ENCODE data around the gene OMP. TPM values are rescaled to one million over a fixed set of nuclear protein-coding genes. Genes with fewer than 3 reads are reported as not detected.

OMP gene
- total and polyA plus RNA-seq, 5 experiments from 2014 or later, result 1.1 TPM; not detected in 4

DNA sequence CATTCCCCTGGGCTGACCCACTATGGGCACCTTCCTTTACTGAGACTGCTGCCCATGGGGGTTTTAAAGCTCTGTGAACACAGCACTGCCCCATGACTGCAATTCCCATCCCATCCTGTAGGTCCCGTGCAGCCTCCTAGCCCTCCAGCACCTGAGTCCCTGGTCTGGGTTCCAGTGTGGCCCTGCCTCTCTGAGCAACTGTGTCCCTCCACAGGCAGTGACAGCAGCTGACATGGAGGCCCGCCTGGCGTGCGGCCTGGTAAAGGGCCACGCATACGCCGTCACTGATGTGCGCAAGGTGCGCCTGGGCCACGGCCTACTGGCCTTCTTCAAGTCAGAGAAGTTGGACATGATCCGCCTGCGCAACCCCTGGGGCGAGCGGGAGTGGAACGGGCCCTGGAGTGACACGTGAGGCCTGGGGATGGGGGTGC, 12.6 kb downstream of the OMP start:
- no peak for ATAC-seq
- Mint-ChIP-seq H3K4me1 (peaks cover 0 to 2% (median 0%) of the 10 kb centered on the region in 4 donors), H3K27ac (no peak overlapping the region), H3K36me3 (peaks cover 0 to 12% (median 0%) of the 10 kb centered on the region in 3 donors), H3K9me3 (no peaks in the 10 kb centered on the region), H3K4me3 (no peak overlapping the region), H3K27me3 (no peaks in the 10 kb centered on the region)
- no peak for DNase-seq
- POLR2A ChIA-PET, result no interaction called here

DNA sequence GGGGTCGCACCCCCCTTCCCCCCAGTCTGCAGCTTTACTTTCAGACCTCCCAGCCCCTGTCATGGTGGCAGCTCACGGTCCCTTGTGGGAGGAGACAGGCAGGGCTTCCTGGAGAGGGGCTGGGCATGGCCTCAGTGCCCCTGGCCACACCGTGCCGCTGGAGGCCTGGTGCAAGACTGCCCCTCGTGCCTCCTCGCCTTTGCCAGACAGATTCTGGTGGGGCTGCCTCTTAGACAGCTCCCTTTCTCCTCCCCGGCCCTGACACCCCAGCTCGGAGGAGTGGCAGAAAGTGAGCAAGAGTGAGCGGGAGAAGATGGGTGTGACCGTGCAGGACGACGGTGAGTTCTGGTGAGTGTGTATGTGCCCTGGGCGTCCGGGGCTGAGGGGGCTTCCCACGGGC, 13.3 kb downstream of the OMP start:
- Mint-ChIP-seq H3K36me3 (peaks cover 0 to 19% (median 4%) of the 10 kb centered on the region in 3 donors), H3K27ac (no peak overlapping the region), H3K4me1 (peaks cover 0 to 2% (median 0%) of the 10 kb centered on the region in 4 donors), H3K4me3 (no peak overlapping the region), H3K9me3 (no peaks in the 10 kb centered on the region), H3K27me3 (no peaks in the 10 kb centered on the region)
- ATAC-seq (no peak), DNase-seq (no peak)
- POLR2A ChIA-PET, result no interaction called here

DNA sequence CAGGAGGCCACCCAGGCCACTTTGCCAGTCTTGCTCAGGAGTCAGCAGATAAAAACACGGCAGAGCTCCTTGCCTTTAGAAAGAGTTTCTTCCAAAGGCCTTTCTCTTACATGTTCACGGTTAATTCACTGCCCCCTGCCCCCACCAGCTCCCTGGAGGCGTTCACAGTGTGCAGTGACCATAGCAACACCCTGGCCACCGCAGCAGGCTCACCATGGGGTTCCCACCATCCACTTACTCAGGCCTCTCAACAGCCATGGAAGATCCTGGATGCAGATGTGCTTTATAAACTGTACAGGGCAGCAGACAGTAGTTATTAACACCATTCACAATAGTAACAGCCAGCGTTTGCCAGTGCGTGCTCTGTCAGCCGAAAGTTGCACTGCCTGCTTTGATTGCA, 14.9 kb downstream of the OMP start:
- no peak for DNase-seq
- H3K27ac Mint-ChIP-seq, result no peak overlapping the region
- POLR2A ChIA-PET, result no interaction called here

GRCh38 chr11:77118086-77118485, 15.4 kb downstream of the OMP start:
- H3K36me3 Mint-ChIP-seq, result peaks cover 0 to 28% (median 5%) of the 10 kb centered on the region in 3 donors
- no peak overlapping the region for H3K4me3 Mint-ChIP-seq
- DNase-seq (no peak), ATAC-seq (no peak)
- no peak overlapping the region for H3K27ac Mint-ChIP-seq
- H3K4me1 Mint-ChIP-seq, result peaks cover 0 to 2% (median 0%) of the 10 kb centered on the region in 4 donors
- H3K27me3 Mint-ChIP-seq, result no peaks in the 10 kb centered on the region
- POLR2A ChIA-PET, result no interaction called here
- no peaks in the 10 kb centered on the region for H3K9me3 Mint-ChIP-seq

More for the DNA sequence above, 14.9 kb downstream of the OMP start:
- Mint-ChIP-seq H3K4me3 (no peak overlapping the region), H3K36me3 (peaks cover 0 to 23% (median 5%) of the 10 kb centered on the region in 3 donors), H3K27me3 (no peaks in the 10 kb centered on the region), H3K9me3 (no peaks in the 10 kb centered on the region), H3K4me1 (peaks cover 0 to 2% (median 0%) of the 10 kb centered on the region in 4 donors)
- ATAC-seq, result no peak

DNA sequence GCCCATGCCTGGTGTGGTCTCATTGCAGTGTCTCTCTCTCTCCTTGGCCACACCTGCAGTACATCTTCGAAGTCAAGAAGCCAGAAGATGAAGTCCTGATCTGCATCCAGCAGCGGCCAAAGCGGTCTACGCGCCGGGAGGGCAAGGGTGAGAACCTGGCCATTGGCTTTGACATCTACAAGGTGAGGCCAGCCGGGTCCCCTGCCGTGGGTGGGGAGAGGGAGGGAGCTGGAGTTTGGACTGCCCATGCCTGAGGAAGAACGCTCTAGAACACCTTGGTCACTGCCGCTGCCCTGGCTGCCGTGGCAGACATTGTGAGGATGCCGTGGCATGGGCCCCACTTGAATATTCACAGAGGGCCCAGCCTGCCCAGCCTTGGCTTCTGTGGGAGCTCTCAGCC, 16.3 kb downstream of the OMP start:
- Mint-ChIP-seq H3K27me3 (no peaks in the 10 kb centered on the region), H3K36me3 (peaks cover 0 to 34% (median 5%) of the 10 kb centered on the region in 3 donors), H3K4me3 (no peak overlapping the region), H3K27ac (no peak overlapping the region), H3K9me3 (no peaks in the 10 kb centered on the region), H3K4me1 (no peaks in the 10 kb centered on the region)
- no peak for ATAC-seq
- DNase-seq, result no peak
- POLR2A ChIA-PET, result no interaction called here

GRCh38 chr11:77119531-77119936, 16.9 kb downstream of the OMP start:
- no peaks in the 10 kb centered on the region for H3K4me1 Mint-ChIP-seq
- no peak overlapping the region for H3K4me3 Mint-ChIP-seq
- H3K27ac Mint-ChIP-seq, result no peak overlapping the region
- POLR2A ChIA-PET, result no interaction called here
- H3K9me3 Mint-ChIP-seq, result no peaks in the 10 kb centered on the region
- ATAC-seq (no peak), DNase-seq (no peak)
- H3K36me3 Mint-ChIP-seq, result peaks cover 0 to 39% (median 5%) of the 10 kb centered on the region in 3 donors
- no peaks in the 10 kb centered on the region for H3K27me3 Mint-ChIP-seq

DNA sequence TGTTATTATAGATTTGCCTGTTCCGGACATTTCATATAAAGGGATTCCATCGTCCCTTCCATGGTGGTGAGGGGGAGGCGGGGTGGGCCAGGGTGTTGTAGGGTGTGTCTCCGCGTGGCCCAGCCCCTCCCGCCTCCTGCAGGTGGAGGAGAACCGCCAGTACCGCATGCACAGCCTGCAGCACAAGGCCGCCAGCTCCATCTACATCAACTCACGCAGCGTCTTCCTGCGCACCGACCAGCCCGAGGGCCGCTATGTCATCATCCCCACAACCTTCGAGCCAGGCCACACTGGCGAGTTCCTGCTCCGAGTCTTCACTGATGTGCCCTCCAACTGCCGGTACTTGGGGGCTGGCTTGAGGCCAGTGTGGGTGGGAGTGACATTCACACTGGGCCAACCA, 17.9 kb downstream of the OMP start:
- Mint-ChIP-seq H3K36me3 (peaks cover 0 to 37% (median 5%) of the 10 kb centered on the region in 3 donors), H3K4me1 (no peaks in the 10 kb centered on the region), H3K27ac (peak overlapping the region in 2 of 10 donors; percentile 12 to 44), H3K9me3 (no peaks in the 10 kb centered on the region), H3K4me3 (no peak overlapping the region), H3K27me3 (no peaks in the 10 kb centered on the region)
- ATAC-seq (no peak), DNase-seq (no peak)
- POLR2A ChIA-PET, result no interaction called here

DNA sequence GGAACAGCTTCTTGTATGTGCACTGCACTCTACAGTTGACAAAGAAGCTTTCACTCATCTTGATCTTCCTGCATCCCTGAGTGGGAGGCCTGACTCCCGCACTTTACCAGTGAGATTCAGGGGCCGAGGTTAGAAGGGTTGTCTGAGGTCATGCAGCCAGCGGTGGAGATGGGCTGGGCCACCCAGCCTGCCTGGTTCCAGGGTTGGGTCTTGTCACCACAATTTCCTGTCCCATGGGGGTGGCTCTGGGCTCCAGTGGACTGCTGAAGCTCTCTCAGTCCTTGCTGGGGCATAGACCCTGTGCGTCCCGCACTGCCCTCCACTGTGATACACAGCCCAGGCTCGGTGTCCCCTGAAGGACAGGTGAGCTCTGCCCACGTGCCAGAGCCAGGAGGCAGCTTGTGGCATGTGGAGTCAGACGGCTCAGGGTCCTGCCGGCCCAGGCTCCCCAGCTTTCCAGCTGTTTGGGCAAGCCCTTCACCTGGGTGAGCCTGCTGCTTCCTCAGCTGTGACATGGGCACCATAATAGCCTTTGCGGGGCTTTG, 18.5 kb downstream of the OMP start:
- Mint-ChIP-seq H3K4me1 (peaks cover 0 to 1% (median under 1%) of the 10 kb centered on the region in 4 donors), H3K27ac (peak overlapping the region in 1 of 10 donors; percentile 56), H3K9me3 (no peaks in the 10 kb centered on the region), H3K36me3 (peaks cover 0 to 37% (median 5%) of the 10 kb centered on the region in 3 donors), H3K4me3 (no peak overlapping the region), H3K27me3 (no peaks in the 10 kb centered on the region)
- no peak for ATAC-seq
- POLR2A ChIA-PET, result no interaction called here
- DNase-seq, result no peak

DNA sequence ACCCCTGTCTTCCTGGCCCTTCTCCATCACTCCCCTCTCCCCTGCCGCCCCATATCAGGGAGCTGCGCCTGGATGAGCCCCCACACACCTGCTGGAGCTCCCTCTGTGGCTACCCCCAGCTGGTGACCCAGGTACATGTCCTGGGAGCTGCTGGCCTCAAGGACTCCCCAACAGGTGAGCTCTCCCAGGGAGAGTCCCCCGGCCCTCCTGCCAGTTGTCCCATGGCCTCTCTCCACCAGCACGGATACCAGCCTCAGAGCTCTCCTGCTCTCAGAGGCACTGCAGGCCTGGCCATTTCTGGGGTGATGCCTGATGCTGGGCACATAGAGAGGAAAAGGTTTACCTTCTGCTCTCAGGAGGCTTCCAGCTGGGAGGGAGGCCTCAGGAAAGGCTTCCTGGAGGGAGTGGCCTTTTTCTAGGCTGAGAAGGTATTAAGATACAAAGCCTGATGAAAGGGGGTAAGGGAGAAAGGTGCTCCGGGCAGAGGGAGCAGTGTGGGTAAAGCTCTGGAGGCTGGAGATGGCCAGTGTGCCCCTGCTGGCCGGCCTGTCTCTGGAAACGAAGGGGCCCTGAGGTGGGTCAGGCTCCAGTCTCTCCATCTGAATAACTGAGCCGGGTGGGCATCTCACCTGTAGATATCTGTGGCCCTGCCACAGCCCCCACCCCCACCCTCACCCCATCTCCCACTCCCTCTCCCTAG, 19.4 kb downstream of the OMP start:
- no peak for ATAC-seq
- POLR2A ChIA-PET, result no interaction called here
- Mint-ChIP-seq H3K36me3 (peaks cover 0 to 37% (median 5%) of the 10 kb centered on the region in 3 donors), H3K4me1 (peaks cover 0 to 9% (median 4%) of the 10 kb centered on the region in 4 donors), H3K27ac (no peak overlapping the region), H3K27me3 (peaks cover 0 to 2% (median 0%) of the 10 kb centered on the region in 5 donors), H3K9me3 (no peaks in the 10 kb centered on the region), H3K4me3 (no peak overlapping the region)
- no peak for DNase-seq

DNA sequence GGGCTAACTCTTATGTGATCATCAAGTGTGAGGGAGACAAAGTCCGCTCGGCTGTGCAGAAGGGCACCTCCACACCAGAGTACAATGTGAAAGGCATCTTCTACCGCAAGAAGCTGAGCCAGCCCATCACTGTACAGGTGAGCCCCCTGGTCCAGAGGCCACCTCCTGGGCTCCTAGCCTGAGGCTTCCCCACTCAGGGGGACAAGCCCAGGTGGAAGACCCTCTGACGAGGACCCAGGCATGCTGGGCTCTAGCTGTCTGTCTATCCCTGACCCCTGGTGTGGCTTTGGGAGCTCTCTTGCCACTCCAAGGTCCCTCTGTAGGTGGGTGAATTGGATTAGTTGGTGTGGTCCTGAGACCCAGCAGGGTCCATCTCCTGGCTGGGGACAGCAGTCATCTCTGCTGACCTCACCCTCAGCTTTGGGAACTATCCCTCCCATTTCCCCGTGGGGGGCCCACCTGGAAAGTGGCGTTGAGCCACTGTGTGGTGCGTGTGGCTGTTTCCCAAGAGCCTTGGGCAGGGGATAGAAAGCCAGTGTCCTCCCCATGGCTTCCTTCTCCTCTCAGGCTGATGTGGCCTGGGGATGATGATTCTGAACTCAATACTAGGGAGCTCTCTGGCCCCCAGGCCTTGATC, 20.1 kb downstream of the OMP start:
- Mint-ChIP-seq H3K4me1 (peaks cover 6 to 16% (median 9%) of the 10 kb centered on the region in 4 donors), H3K27me3 (peaks cover 0 to 4% (median 2%) of the 10 kb centered on the region in 5 donors), H3K36me3 (peaks cover 0 to 37% (median 5%) of the 10 kb centered on the region in 3 donors), H3K4me3 (no peak overlapping the region), H3K9me3 (no peaks in the 10 kb centered on the region), H3K27ac (peak overlapping the region in 1 of 10 donors; percentile 3)
- POLR2A ChIA-PET, result no interaction called here
- ATAC-seq, result no peak
- no peak for DNase-seq

- no peak overlapping the region for H3K4me3 Mint-ChIP-seq
- H3K4me1 Mint-ChIP-seq, result peaks cover 6 to 22% (median 12%) of the 10 kb centered on the region in 4 donors
- no peaks in the 10 kb centered on the region for H3K9me3 Mint-ChIP-seq
- DNase-seq, result no peak
- POLR2A ChIA-PET, result no interaction called here
- no peak for ATAC-seq
- peaks cover 0 to 9% (median 3%) of the 10 kb centered on the region in 5 donors for H3K27me3 Mint-ChIP-seq
- peak overlapping the region in 1 of 10 donors; percentile 15 for H3K27ac Mint-ChIP-seq
- H3K36me3 Mint-ChIP-seq, result peaks cover 0 to 37% (median 5%) of the 10 kb centered on the region in 3 donors
Measured at GRCh38 chr11:77123591-77123990, 21.0 kb downstream of the OMP start.

DNA sequence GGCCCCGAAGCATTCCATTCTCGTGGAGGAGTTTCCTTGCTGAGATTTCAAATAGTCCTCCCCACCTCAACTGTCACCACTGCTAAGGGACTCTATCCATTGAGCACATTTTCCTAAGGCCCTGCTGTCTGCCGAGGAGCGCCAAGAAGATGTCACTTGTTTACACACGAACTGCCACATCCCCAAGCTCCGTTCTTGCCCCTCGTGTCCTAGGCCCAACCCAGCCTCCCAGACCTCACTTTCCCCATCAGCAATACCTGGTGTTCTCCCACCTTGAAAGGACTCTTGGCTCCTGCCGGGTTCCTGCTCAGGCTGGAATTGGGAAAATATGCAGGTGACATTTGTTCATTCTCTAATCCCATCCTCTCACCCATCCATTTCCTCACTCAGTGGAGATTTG, 21.4 kb downstream of the OMP start:
- Mint-ChIP-seq H3K4me3 (peak overlapping the region in 1 of 10 donors; percentile 54), H3K27me3 (peaks cover 0 to 9% (median 3%) of the 10 kb centered on the region in 5 donors)
- POLR2A ChIA-PET, result no interaction called here

GRCh38 chr11:77124488-77124887, 21.8 kb downstream of the OMP start:
- peaks cover 8 to 22% (median 13%) of the 10 kb centered on the region in 4 donors for H3K4me1 Mint-ChIP-seq
- no peak overlapping the region for H3K27ac Mint-ChIP-seq
- H3K4me3 Mint-ChIP-seq, result peak overlapping the region in 1 of 10 donors; percentile 54
- DNase-seq (no peak), ATAC-seq (no peak)
- peaks cover 0 to 9% (median 3%) of the 10 kb centered on the region in 5 donors for H3K27me3 Mint-ChIP-seq
- POLR2A ChIA-PET, result no interaction called here
- H3K9me3 Mint-ChIP-seq, result no peaks in the 10 kb centered on the region
- H3K36me3 Mint-ChIP-seq, result peaks cover 0 to 33% (median 5%) of the 10 kb centered on the region in 3 donors

More for the DNA sequence above, 21.4 kb downstream of the OMP start:
- Mint-ChIP-seq H3K27ac (no peak overlapping the region), H3K36me3 (peaks cover 0 to 34% (median 5%) of the 10 kb centered on the region in 3 donors), H3K9me3 (no peaks in the 10 kb centered on the region), H3K4me1 (peaks cover 8 to 22% (median 13%) of the 10 kb centered on the region in 4 donors)
- no peak for DNase-seq
- ATAC-seq, result no peak

All from naive thymus-derived CD8-positive, alpha-beta T cell (primary cell).